ENCODE measurements around the gene CCDC201. TPM values are rescaled to one million over a fixed set of nuclear protein-coding genes. Genes with fewer than 3 reads are reported as not detected.
"Not testable (repeated sequence)": the region's sequence is repeated elsewhere in the genome, so short reads cannot be mapped to it uniquely, and the experiment has no call there.

CCDC201 gene
- total RNA-seq, 1 experiment from 2014 or later, result not detected

DNA sequence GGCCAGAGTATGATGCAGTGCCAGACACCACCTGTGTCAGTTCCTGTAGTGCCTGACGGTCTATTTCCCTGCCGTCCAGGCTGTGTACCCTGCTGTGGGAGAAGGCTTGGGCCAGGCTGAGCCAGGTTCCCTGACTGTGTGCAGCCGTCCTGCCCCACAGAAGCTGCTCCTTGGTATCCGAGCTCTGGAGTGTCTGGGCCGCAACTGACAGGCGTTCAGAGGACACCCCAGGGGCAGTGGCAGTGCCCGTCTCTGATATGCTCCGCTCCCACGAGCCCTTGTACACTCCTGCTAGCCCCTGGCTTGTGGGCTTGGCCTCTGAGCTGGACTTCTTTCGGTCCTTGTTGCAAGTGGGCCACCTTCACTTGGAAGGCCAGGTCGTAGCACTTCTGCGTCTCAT, 55.0 kb downstream of the CCDC201 start:
- DNase-seq (ENCODE audit: low read depth), result not testable (repeated sequence)

DNA sequence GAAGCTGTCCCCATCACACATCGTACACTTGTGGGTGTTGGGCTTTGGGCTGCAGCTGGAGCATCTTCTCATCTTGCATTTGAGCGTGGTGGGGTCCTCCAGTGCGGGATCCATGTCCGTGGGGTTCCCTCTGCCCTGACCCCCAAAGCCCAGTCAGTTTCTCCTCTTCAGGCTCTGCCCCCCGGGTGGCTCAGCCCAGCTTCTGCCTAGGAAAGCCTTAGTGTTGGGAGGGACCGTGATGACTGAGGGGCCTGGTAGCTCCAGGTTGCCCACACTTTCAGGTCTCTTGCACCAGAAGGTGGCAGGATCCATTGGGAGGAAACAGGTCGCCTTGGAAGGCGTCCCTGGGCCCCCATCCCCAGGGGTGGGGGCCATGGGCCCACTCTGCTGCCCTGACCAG, 55.9 kb downstream of the CCDC201 start:
- DNase-seq (ENCODE audit: low read depth), result not testable (repeated sequence)

DNA sequence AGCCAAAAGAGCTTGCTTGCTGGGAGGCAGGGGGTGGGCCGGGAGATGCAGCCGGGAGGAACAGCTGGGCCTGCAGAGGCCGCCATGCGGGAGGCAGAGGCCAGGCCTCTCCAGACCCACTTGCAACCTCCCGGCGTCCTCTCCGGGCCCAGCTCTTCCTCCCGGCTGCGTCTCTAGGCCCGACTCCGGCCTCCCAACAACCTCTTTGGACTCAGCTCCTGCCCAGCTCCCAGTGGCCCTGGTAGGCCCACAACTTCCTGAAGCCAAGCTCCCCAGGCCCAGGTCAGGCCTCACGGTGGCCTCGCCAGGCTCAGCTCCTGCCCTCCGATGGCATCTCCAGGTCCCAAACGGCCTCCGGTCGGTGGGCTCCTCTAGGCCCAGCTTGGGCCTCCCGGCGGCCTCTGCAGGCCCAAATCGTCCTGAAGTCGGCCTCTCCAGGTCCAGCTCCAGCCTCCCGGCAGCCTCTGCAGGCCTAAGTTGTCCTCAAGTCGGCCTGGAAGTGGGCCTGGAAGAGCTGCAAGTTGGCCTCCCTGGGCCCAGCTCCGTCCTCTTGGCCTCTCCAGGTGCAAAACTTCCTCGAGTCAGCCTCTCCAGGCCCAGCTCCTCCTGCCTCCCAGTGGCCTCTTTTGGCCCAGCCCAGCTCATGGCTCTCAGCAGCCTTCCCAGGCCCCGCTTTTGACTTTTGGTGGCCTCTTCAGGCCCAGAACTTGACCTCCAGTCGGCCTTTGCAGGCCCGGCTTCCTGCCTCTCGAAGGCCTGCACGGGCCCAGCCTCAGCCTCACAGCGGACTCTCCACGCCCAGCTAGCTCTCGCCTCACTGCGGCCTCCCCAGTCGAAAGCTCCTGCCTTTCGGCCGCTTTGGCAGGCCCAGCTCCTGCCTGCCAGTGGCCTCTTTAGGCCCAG, 58.4 kb downstream of the CCDC201 start:
- not testable (repeated sequence) for DNase-seq (ENCODE audit: low read depth)

DNA sequence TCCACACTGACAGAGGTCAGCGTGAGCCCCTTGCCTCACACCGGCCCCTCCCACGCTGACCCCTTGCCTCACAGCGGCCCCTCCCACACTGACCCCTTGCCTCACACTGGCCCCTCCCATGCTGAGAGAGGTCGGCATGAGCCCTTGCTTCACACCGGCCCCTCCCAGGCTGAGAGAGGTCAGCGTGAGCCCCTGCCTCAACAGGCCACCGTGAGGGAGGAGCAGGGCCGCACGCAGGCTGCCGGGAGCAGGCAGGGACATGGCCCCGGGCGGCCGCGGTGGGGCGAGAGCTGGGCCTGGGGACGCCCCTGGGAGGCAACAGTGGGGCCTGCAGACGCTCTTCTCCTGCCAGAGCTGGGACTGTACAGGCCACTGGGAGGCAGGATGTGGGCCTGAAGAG, 59.1 kb downstream of the CCDC201 start:
- DNase-seq (ENCODE audit: low read depth), result not testable (repeated sequence)

DNA sequence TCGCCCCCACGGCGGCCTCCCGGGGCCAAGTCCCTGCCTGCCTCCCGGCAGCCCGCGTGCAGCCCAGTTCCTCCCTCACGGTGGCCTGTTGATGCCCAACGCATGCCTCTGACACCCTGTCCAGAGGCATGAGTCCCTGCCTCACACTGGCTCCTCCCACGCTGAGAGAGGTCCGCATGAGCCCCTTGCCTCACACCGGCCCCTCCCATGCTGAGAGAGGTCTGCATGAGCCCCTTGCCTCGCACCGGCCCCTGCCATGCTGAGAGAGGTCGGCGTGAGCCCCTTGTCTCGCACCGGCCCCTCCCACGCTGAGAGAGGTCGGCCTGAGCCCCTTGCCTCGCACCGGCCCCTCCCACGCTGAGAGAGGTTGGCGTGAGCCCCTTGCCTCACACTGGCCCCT, 59.9 kb downstream of the CCDC201 start:
- no peak for DNase-seq (ENCODE audit: low read depth)

DNA sequence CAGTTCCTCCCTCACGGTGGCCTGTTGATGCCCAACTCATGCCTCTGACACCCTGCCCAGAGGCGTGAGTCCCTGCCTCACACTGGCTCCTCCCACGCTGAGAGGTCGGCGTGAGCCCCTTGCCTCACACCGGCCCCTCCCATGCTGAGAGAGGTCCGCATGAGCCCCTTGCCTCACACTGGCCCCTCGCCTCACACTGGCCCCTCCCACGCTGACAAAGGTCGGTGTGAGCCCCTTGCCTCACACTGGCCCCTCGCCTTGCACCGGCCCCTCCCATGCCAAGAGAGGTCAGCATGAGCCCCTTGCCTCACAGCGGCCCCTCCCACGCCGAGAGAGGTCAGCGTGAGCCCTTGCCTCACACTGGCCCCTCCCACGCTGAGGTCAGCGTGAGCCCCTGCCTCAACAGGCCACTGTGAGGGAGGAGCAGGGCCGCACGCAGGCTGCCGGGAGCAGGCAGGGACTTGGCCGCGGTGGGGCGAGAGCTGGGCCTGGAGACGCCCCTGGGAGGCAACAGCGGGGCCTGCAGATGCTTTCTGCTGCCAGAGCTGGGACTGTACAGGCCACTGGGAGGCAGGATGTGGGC, 61.1 kb downstream of the CCDC201 start:
- not testable (repeated sequence) for DNase-seq (ENCODE audit: low read depth)

DNA sequence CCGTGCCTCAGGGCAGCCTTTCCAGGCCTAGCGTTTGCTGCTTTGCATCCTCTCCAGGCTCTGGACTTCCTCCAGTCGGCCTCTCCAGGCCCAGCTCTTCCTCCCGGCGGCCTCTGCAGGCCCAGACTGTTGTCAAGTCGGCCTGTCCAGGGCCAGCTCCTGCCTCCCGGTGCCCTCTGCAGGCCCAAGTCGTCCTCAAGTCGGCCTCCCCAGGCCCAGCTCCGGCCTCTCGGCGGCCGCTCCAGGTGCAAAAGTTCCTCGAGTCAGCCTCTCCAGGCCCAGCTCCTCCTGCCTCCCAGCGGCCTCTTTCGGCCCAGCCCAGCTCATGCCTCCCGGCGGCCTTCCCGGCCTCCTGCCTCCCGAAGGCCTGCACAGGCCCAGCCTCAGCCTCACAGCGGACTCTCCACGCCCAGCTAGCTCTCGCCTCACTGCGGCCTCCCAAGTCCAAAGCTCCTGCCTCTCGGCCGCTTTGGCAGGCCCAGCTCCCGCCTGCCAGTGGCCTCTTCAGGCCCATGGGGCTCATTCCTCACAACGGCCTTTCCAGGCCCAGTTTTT, 62.4 kb downstream of the CCDC201 start:
- DNase-seq (ENCODE audit: low read depth), result not testable (repeated sequence)

Other genes starting within 250 kb of the CCDC201 start
- not detected in 2 replicates for gene IGFBP1, start 15.4 kb upstream of the CCDC201 start, total RNA-seq (2014; rRNA removed; shearing (Covaris generic))
- gene IGFBP3, start 48.2 kb upstream of the CCDC201 start, total RNA-seq (2014; rRNA removed; shearing (Covaris generic)), result 10.1 and 11.7 TPM in 2 replicates

Data from RPMI7951 (cell line).